Peyer's patch (tissue), 4 donors: Measurements from ENCODE around the gene DSG1. TPM values are rescaled to one million over a fixed set of nuclear protein-coding genes. Genes with fewer than 3 reads are reported as not detected.
"Not testable (repeated sequence)": the region's sequence is repeated elsewhere in the genome, so short reads cannot be mapped to it uniquely, and the experiment has no call there.

Source experiments
- DNase-seq, 3 donors: peaks; one replicate each; pipeline ENCODE4 v3.0.0-alpha.2; 2017 to 2019
- H3K27ac ChIP-seq, 4 donors: fragments of 200-600 bp; sonication (generic); one replicate each; pipeline ENCODE4 v1.5.1; 2016 to 2019
- H3K27me3 ChIP-seq, 2 donors: fragments of 200-600 bp; sonication (generic); one replicate each; pipeline ENCODE4 v1.5.1; 2019
- H3K36me3 ChIP-seq, 3 donors: fragments of 200-600 bp; sonication (generic); one replicate each; pipeline ENCODE4 v1.5.1; 2016 to 2019
- H3K4me1 ChIP-seq, 4 donors: fragments of 200-600 bp; sonication (generic); one replicate each; pipeline ENCODE4 v1.5.1; 2016 to 2019
- H3K4me3 ChIP-seq, 4 donors: fragments of 200-600 bp; sonication (generic); 1 replicate in 3 of 4; 2 replicates in 1 of 4; pipeline ENCODE4 v1.5.1; 2016 to 2019; ENCODE audit warnings: mild to moderate bottlenecking in 1 of 4
- H3K9me3 ChIP-seq, 4 donors: fragments of 200-600 bp; sonication (generic); one replicate each; pipeline ENCODE4 v1.5.1; 2016 to 2019; ENCODE audit warnings: mild to moderate bottlenecking in 1 of 4
- POLR2A ChIP-seq, 2 donors: fragments of 450-650 bp; IDR thresholded peaks; one replicate each; pipeline ENCODE4 v1.5.1; 2017; ENCODE audit warnings: antibody characterized with exemption in 2 of 2, mild to moderate bottlenecking in 2 of 2, moderate library complexity in 2 of 2
- total RNA-seq, 4 donors: library from RNA; depleted of rRNA; stranded (reverse); fragments of >200 nt; gene quantifications; one replicate each; pipeline ENCODE4 v1.1.0, GENCODE V29; 2016
- TF ChIP-seq, protein P1 (sequence below), 6 experiments: fragments of 450-650 bp in 4 of 6; fragments of 200-600 bp in 2 of 6; sonication (generic) in 1 of 6; IDR thresholded peaks; one replicate each; pipeline ENCODE4 v1.5.1; 2017 to 2019; ENCODE audit warnings: antibody characterized with exemption in 6 of 6, mild to moderate bottlenecking in 3 of 6, moderate library complexity in 1 of 6

DSG1 gene
- total RNA-seq, 4 donors from 2014 or later: 0.27 to 0.38 TPM; not detected in 2

DNA sequence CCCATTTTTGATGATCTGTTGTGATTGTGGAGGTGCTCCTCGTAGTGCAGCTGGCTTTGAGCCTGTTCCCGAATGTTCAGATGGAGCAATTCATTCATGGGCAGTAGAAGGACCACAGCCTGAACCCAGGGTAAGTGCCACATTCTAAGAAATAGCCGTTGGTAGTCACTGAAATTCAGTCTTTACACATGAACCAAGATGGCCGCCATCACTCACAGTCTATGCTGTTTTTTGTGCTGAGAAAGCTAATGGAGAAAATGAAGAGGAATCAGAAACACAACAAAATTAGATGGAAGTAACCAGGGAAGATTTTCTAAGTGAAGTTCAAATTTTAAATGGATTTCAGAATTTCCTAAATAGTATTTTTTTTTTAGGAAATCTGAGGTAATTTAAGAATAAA, 25.5 kb downstream of the DSG1 start:
- no peaks in the 10 kb centered on the region for H3K9me3 ChIP-seq
- H3K27ac ChIP-seq: no peak overlapping the region
- no peak for TF ChIP-seq POLR2A (IDR thresholded peaks at IDR 0.05)
- TF ChIP-seq, protein P1, sequence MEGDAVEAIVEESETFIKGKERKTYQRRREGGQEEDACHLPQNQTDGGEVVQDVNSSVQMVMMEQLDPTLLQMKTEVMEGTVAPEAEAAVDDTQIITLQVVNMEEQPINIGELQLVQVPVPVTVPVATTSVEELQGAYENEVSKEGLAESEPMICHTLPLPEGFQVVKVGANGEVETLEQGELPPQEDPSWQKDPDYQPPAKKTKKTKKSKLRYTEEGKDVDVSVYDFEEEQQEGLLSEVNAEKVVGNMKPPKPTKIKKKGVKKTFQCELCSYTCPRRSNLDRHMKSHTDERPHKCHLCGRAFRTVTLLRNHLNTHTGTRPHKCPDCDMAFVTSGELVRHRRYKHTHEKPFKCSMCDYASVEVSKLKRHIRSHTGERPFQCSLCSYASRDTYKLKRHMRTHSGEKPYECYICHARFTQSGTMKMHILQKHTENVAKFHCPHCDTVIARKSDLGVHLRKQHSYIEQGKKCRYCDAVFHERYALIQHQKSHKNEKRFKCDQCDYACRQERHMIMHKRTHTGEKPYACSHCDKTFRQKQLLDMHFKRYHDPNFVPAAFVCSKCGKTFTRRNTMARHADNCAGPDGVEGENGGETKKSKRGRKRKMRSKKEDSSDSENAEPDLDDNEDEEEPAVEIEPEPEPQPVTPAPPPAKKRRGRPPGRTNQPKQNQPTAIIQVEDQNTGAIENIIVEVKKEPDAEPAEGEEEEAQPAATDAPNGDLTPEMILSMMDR (IDR thresholded peaks at IDR 0.05): no peak
- H3K4me3 ChIP-seq: no peak overlapping the region
- H3K27me3 ChIP-seq: no peaks in the 10 kb centered on the region
- DNase-seq: no peak
- no peaks in the 10 kb centered on the region for H3K36me3 ChIP-seq
- H3K4me1 ChIP-seq: no peaks in the 10 kb centered on the region

DNA sequence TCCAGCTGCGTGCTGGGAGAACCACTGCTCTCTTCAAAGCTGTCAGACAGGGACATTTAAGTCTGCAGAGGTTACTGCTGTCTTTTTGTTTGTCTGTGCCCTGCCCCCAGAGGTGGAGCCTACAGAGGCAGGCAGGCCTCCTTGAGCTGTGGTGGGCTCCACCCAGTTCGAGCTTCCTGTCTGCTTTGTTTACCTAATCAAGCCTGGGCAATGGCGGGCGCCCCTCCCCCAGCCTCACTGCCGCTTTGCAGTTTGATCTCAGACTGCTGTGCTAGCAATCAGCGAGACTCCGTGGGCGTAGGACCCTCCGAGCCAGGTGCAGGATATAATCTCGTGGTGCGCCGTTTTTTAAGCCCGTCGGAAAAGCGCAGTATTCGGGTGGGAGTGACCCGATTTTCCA, 35.4 kb downstream of the DSG1 start:
- H3K27me3 ChIP-seq, H3K4me3 ChIP-seq, H3K4me1 ChIP-seq, H3K36me3 ChIP-seq, H3K9me3 ChIP-seq, DNase-seq, H3K27ac ChIP-seq: not testable (repeated sequence)

DNA sequence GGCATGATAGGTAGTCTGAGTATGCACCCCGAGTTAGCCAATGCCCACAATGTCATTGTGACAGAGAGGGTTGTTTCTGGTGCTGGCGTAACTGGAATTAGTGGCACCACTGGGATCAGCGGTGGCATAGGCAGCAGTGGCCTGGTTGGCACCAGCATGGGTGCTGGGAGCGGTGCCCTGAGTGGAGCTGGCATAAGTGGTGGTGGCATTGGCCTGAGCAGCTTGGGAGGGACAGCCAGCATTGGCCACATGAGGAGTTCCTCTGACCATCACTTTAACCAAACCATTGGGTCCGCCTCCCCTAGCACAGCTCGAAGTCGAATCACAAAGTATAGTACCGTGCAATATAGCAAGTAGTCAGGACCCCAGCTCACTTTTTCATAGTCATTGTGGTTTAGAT, 37.0 kb downstream of the DSG1 start:
- no peaks in the 10 kb centered on the region for H3K27me3 ChIP-seq
- no peak for DNase-seq
- no peak for TF ChIP-seq POLR2A (IDR thresholded peaks at IDR 0.05)
- TF ChIP-seq, protein P1 (IDR thresholded peaks at IDR 0.05): no peak
- no peak overlapping the region for H3K4me3 ChIP-seq
- H3K9me3 ChIP-seq: no peaks in the 10 kb centered on the region
- H3K36me3 ChIP-seq: no peaks in the 10 kb centered on the region
- H3K4me1 ChIP-seq: no peaks in the 10 kb centered on the region
- no peak overlapping the region for H3K27ac ChIP-seq

DNA sequence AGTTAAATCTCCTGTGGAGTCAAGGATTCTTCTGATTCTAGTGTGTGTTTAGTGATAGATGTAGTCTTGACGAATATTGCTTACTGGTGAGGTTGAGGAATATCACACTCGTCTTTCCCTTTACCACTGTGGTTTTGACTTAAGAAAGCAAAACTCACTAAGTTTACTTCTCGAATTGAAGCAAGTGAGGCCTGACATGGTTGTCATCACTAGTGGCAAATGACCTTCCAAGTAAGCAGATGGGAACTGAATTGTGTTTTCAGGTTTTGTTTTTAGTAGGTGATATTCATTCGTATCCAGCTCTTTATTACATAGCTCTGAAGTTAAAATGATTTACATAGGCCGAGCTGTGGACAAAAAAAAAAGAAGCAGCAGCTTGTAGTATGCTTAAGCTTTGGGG, 38.1 kb downstream of the DSG1 start:
- Histone ChIP-seq H3K27ac (no peak overlapping the region), H3K36me3 (no peaks in the 10 kb centered on the region), H3K27me3 (no peaks in the 10 kb centered on the region), H3K4me3 (no peak overlapping the region), H3K9me3 (no peaks in the 10 kb centered on the region), H3K4me1 (no peaks in the 10 kb centered on the region)
- TF ChIP-seq POLR2A (IDR thresholded peaks at IDR 0.05): no peak
- TF ChIP-seq, protein P1 (IDR thresholded peaks at IDR 0.05): no peak
- DNase-seq: no peak

DNA sequence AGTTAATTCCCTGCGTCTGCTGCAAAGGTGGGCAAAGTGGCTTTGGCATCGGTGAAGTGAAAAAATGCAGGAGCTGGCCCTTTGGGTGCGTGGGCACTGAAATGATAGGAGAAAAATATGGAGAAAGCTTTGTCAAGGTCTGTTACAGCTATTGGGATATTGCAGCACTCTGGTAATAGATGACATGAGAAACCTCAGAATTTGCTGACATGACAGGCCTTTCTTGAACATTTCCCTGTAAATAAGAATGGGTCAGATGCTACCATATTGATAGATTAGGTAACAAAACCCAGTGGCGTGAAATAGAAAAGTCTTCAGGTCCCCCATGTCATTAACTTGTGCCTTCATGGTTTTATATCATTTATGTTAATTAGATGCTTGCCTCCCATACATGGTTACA, 46.2 kb downstream of the DSG1 start:
- no peak overlapping the region for H3K4me3 ChIP-seq
- no peaks in the 10 kb centered on the region for H3K4me1 ChIP-seq
- H3K27me3 ChIP-seq: no peaks in the 10 kb centered on the region
- H3K27ac ChIP-seq: no peak overlapping the region
- no peak for DNase-seq
- no peaks in the 10 kb centered on the region for H3K36me3 ChIP-seq
- no peaks in the 10 kb centered on the region for H3K9me3 ChIP-seq
- TF ChIP-seq POLR2A (IDR thresholded peaks at IDR 0.05): no peak
- TF ChIP-seq, protein P1 (IDR thresholded peaks at IDR 0.05): no peak

DNA sequence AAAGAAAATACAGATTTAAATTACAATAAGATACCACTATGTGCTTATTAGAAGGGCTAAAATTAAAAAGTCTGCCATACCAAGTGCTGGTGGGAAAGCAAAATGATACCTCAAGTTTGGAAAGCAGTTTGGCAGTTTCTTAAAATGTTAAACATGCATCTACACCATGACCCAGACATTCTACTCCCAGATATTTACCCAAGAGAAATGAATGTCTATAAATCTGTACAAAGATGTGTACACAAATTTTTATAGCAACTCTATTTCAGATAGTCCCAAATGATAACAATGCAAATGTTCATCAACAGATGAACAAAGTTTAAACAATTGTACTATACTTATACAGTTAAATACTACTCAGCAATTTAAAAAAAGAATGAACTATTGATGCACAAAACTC, 51.5 kb downstream of the DSG1 start:
- H3K27me3 ChIP-seq: no peaks in the 10 kb centered on the region
- H3K36me3 ChIP-seq: no peaks in the 10 kb centered on the region
- no peak overlapping the region for H3K4me3 ChIP-seq
- no peaks in the 10 kb centered on the region for H3K9me3 ChIP-seq
- TF ChIP-seq, protein P1 (IDR thresholded peaks at IDR 0.05): no peak
- no peak for TF ChIP-seq POLR2A (IDR thresholded peaks at IDR 0.05)
- DNase-seq: no peak
- H3K4me1 ChIP-seq: no peaks in the 10 kb centered on the region
- H3K27ac ChIP-seq: no peak overlapping the region
